SH-SY5Y (cell line): ENCODE measurements around the gene PHACTR3.

Experiments used
- GATA2 ChIP-seq: IDR thresholded peaks from 2 replicates; pipeline ENCODE4 v1.6.1; 2011; ENCODE audit warnings: mild to moderate bottlenecking, low read depth, low read length
- GATA3 ChIP-seq: IDR thresholded peaks from 2 replicates; pipeline ENCODE4 v1.6.1; 2011; ENCODE audit warnings: low read depth, mild to moderate bottlenecking, low read length, moderate library complexity

DNA sequence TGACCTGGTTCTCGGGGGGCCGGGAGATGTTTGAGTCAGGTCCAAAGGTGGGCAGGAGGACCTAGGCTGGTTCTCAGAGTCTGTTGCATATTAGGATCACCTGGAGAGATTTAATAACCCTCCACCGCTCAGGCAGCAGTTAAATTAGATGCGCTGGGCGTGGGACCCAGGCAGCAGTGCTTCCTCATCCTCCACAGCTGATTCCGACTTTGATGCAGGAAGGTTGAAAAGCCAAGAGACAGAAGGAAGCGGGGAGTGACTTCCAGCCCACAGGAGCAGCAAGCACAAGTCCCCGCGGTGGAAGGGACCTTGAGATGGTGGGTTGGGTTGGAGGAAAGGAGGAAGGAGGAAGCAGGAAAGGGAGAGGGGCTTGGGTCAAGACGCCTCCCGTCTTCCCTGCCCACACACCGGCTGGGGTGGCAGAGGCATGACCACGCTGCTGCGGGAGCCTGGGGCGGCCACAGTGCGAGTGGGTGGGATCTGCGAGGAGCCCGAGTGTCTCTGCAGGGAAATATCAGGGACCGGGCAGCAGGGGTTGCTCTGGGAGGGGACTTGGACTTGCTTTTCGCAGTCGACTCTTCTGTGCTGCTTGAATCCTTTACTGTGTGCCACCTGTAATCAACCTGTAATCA, 146.0 kb downstream of the PHACTR3 start:
- TF ChIP-seq GATA2: no peak
- TF ChIP-seq GATA3: no peak
